Left lung (tissue), 10 donors: ENCODE data around the gene AOPEP. TPM values are rescaled to one million over a fixed set of nuclear protein-coding genes. Genes with fewer than 3 reads are reported as not detected.

Source experiments
- ATAC-seq: fragments of 200-7000 bp; cut with Tn5 transposase; one replicate; pipeline ENCODE4 v1.9.1; 2020; ENCODE audit warnings: moderate library complexity
- DNase-seq, 4 donors: peaks; one replicate each; pipeline ENCODE4 v3.0.0-alpha.2; 2013 to 2020
- H3K27ac ChIP-seq, 2 donors: fragments of 200-600 bp; sonication (generic) in 1 of 2; one replicate each; pipeline versions ENCODE4 v1.5.0 to v1.8.0; 2020 to 2021
- H3K27me3 ChIP-seq, 2 donors: fragments of 200-600 bp; sonication (generic) in 1 of 2; one replicate each; pipeline versions ENCODE4 v1.5.0 to v1.8.0; 2020 to 2021
- H3K36me3 ChIP-seq, 2 donors: fragments of 200-600 bp; sonication (generic) in 1 of 2; one replicate each; pipeline versions ENCODE4 v1.5.0 to v1.8.0; 2020 to 2021
- H3K4me1 ChIP-seq, 2 donors: fragments of 200-600 bp; one replicate each; pipeline ENCODE4 v1.8.0; 2021
- H3K4me3 ChIP-seq, 2 donors: fragments of 200-600 bp; sonication (generic) in 1 of 2; one replicate each; pipeline versions ENCODE4 v1.5.0 to v1.8.0; 2020 to 2021; ENCODE audit warnings: mild to moderate bottlenecking in 1 of 2
- H3K9me3 ChIP-seq, 2 donors: fragments of 200-600 bp; sonication (generic) in 1 of 2; one replicate each; pipeline versions ENCODE4 v1.5.0 to v1.8.0; 2020 to 2021
- intact Hi-C, 2 donors: fragments of 100-400 bp; cut with DNase I; formaldehyde crosslinking; loops; one replicate each; pipeline versions ENCODE4 v1.11.2 to v1.14.2; 2022
- polyA plus RNA-seq, 6 donors: library from polyadenylated mRNA; unstranded; fragments of 120-200 nt; gene quantifications; one replicate each; pipeline ENCODE4 v1.2.1, GENCODE V29; 2013; ENCODE audit not compliant: insufficient read length in 6 of 6
- total RNA-seq, 2 donors: library from RNA; stranded (reverse); fragmentation: NEBNext Ultra II Directional; extraction: Animal tissue kit (Norgen Biotek cat#: 25700); gene quantifications; one replicate each; pipeline ENCODE4 v1.2.1, GENCODE V29; 2021
- TF ChIP-seq, protein P1 (sequence below), 2 donors: fragments of 200-600 bp; sonication (generic) in 1 of 2; IDR thresholded peaks; one replicate each; pipeline versions ENCODE4 v1.5.0 to v1.8.0; 2021; ENCODE audit warnings: antibody characterized with exemption in 2 of 2
- donor health status: DM: no; HTN: yes; CAD: no.
- donor health status: DM: no; HTN: no; CAD: no.

Gene AOPEP
- total and polyA plus RNA-seq, 8 donors = 32.5 to 83.2 (median 39.9) TPM

DNA sequence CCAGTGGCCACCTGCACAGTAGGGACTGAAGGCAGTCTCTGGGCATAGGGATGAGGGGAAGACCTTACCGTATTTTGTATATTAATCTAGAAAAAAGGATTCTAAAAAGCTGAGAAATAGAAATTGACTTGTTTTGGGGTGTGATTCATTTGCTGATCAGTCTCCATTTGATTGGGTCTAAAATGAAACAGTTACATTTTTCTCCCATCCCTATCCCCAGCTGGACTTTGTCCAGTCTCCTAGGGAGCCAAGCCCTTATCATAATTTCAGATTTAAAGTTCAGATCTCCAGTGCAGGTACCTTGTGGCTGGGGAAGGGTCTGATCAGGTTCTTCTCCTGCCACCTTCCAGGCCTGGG is 350.2 kb downstream of the AOPEP start:
- Histone ChIP-seq H3K27ac (peak overlapping the region; percentile 37 to 48), H3K9me3 (no peaks in the 10 kb centered on the region), H3K4me1 (peaks cover 30 to 40% of the 10 kb centered on the region in 2 donors), H3K36me3 (peaks cover 0 to 17% of the 10 kb centered on the region in 2 donors), H3K4me3 (no peak overlapping the region), H3K27me3 (no peaks in the 10 kb centered on the region)
- TF ChIP-seq, protein P1, sequence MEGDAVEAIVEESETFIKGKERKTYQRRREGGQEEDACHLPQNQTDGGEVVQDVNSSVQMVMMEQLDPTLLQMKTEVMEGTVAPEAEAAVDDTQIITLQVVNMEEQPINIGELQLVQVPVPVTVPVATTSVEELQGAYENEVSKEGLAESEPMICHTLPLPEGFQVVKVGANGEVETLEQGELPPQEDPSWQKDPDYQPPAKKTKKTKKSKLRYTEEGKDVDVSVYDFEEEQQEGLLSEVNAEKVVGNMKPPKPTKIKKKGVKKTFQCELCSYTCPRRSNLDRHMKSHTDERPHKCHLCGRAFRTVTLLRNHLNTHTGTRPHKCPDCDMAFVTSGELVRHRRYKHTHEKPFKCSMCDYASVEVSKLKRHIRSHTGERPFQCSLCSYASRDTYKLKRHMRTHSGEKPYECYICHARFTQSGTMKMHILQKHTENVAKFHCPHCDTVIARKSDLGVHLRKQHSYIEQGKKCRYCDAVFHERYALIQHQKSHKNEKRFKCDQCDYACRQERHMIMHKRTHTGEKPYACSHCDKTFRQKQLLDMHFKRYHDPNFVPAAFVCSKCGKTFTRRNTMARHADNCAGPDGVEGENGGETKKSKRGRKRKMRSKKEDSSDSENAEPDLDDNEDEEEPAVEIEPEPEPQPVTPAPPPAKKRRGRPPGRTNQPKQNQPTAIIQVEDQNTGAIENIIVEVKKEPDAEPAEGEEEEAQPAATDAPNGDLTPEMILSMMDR (IDR thresholded peaks at IDR 0.05) = no peak
- DNase-seq = no peak
- no peak for ATAC-seq
- intact Hi-C loops = no loop called here

GRCh38 chr9:95077053-95077765 is 350.7 kb downstream of the AOPEP start:
- Histone ChIP-seq H3K4me1 (peaks cover 30 to 40% of the 10 kb centered on the region in 2 donors), H3K9me3 (no peaks in the 10 kb centered on the region), H3K27me3 (no peaks in the 10 kb centered on the region), H3K27ac (peak overlapping the region; percentile 37 to 48), H3K36me3 (peaks cover 0 to 20% of the 10 kb centered on the region in 2 donors), H3K4me3 (no peak overlapping the region)
- no peak for DNase-seq
- TF ChIP-seq, protein P1 (IDR thresholded peaks at IDR 0.05) = no peak
- no peak for ATAC-seq
- intact Hi-C loops = no loop called here

- Histone ChIP-seq H3K27ac (peak overlapping the region; percentile 33 to 48), H3K36me3 (peaks cover 0 to 27% of the 10 kb centered on the region in 2 donors), H3K4me3 (no peak overlapping the region), H3K27me3 (no peaks in the 10 kb centered on the region), H3K9me3 (no peaks in the 10 kb centered on the region), H3K4me1 (peaks cover 24 to 34% of the 10 kb centered on the region in 2 donors)
- DNase-seq (no peak), ATAC-seq (no peak)
- TF ChIP-seq, protein P1 (IDR thresholded peaks at IDR 0.05) = no peak
- intact Hi-C loops = no loop called here
Observed at GRCh38 chr9:95077766-95078370, 351.4 kb downstream of the AOPEP start.

GRCh38 chr9:95078511-95078910 is 352.0 kb downstream of the AOPEP start:
- ATAC-seq = peak; percentile 1
- intact Hi-C loops = no loop called here
- no peak for DNase-seq
- H3K27ac ChIP-seq = peak overlapping the region; percentile 33 to 43
- no peaks in the 10 kb centered on the region for H3K9me3 ChIP-seq
- no peaks in the 10 kb centered on the region for H3K27me3 ChIP-seq
- H3K36me3 ChIP-seq = peaks cover 0 to 32% of the 10 kb centered on the region in 2 donors
- TF ChIP-seq, protein P1 (IDR thresholded peaks at IDR 0.05) = no peak
- no peak overlapping the region for H3K4me3 ChIP-seq
- peaks cover 23 to 32% of the 10 kb centered on the region in 2 donors for H3K4me1 ChIP-seq

- ATAC-seq (peak; percentile 91), DNase-seq (peak in 2 of 4 donors; percentile 71 to 82)
- no peaks in the 10 kb centered on the region for H3K27me3 ChIP-seq
- H3K9me3 ChIP-seq = no peaks in the 10 kb centered on the region
- intact Hi-C loops = no loop called here
- peak overlapping the region; percentile 33 to 43 for H3K27ac ChIP-seq
- H3K4me3 ChIP-seq = no peak overlapping the region
- peaks cover 0 to 36% of the 10 kb centered on the region in 2 donors for H3K36me3 ChIP-seq
- TF ChIP-seq, protein P1 (IDR thresholded peaks at IDR 0.05) = peak in 1 of 2 donors; percentile 12
- H3K4me1 ChIP-seq = peaks cover 23 to 32% of the 10 kb centered on the region in 2 donors
Observed at GRCh38 chr9:95078939-95079338, 352.4 kb downstream of the AOPEP start.
